ENCODE data around the gene NEUROD6.

The NEUROD6 gene

GRCh38 chr7:31333291-31333690 is 7.2 kb downstream of the NEUROD6 start:
- no peak for DNase-seq (ENCODE audit: low spot score)

DNA sequence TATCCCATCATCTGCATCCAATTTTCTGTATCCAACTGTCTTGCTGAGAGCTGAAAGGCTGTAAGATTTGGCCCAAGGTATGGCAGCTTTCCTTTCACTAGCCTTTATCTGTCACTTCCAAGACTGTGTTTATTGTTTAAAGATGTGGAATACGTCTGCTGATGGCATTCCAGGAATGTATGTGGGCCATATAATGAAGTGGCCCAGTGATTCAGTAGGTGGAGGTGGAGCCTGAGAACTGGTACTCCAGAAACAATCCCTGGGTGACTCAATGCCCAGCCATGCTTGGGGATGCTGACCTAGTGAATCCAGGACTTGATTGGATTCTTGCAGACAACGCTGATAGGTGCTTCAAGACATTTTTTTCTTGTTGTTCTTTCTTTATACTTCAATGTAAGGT is 13.5 kb downstream of the NEUROD6 start:
- no peak for DNase-seq (ENCODE audit: low spot score)

DNA sequence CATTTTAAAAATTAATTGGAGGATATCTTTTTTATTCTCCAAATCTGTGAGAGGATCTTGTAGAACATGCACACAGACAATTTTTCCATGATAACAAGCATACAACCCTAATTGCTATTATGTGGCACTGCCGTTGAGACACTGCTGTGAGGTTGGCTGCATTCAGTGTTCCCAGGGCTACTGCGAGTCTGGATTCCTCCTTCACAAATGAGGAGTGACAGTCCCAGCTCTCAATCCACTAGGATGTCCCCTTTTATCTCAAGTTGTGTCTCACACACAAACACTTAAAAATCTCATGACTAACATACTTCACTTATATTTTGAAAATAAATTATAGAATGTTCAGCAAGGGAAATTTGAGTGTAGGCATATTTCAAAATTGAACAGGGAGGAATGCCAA is 14.1 kb downstream of the NEUROD6 start:
- no peak for DNase-seq (ENCODE audit: low spot score)

DNA sequence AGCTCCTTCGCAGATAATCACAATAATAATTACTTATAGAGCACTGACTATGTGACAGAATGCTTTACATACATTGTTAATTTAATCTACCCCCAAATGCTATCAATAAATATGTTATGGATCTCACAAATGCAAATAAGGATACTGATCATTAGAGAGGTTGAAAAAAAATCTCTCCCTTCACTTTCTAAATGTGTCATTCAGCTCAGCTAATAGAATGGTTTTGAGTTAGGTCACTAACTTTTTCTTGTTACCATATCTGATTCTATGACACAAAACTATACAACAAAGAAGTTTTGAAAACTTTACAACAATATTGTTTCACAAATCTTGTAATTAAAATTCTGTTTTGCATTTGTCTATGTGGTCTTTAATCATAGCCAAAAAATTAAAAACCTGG is 17.4 kb downstream of the NEUROD6 start:
- DNase-seq (ENCODE audit: low spot score) = no peak

- DNase-seq (ENCODE audit: low spot score) = no peak
Measured at GRCh38 chr7:31320675-31321074, 19.9 kb downstream of the NEUROD6 start.

DNA sequence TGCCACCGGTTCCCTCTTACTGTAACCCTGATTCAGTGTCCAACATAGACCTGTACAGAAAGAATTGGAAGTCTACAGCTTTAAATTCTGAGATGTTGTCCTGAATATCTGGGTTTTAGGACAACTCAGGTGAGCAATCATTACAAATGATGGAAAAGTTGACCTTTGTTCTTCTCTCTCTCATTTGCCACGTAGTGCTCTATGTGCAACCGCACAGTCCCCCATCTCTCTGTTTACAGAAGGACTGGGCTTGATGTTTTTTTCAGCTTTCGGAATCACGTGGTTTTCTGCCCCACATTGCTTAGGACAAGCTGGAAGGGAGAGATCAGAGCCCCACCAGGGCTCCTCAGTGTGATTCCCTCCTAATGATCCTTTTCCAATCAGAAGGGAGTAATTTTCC is 22.2 kb downstream of the NEUROD6 start:
- no peak for DNase-seq (ENCODE audit: low spot score)

DNA sequence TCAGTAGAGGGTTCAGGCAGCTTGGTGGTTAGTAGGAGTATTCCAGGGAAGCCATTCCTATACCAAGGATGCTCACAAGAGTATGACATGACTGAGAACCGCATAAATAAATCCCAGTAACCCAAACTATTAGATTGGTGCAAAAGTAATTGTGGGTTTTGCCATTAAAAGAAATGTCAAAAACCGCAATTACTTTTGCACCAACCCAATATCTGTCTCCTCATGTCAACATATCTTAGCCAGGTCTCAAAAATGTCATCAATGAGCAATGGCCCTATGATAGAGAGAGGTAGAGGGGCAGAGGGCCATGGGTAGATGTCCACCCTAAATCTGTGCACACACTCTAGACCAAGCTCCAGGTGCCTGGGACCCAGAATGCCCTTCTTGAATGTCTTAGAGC is 23.6 kb downstream of the NEUROD6 start:
- no peak for DNase-seq (ENCODE audit: low spot score)

DNA sequence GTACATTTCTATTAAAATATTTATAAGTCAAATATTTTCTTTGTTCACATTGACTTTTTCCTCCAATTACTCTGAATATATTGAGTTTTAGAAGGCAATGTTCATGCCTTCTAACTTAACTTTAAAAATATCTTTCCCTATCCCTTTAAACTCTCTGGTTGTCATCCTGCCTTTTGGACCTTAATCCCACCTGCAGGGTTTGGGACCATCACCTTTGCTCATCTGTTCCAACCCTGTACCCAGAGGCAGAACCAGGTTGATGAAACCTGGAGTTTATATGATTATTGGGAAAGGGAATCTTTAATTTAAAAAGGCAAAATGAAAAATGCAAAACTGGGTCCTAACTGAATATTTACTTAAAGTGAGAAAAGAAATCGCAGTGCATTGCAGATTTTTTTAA is 24.8 kb downstream of the NEUROD6 start:
- no peak for DNase-seq (ENCODE audit: low spot score)

GRCh38 chr7:31314781-31315180 is 25.7 kb downstream of the NEUROD6 start:
- DNase-seq (ENCODE audit: low spot score) = no peak

- no peak for DNase-seq (ENCODE audit: low spot score)
Measured at GRCh38 chr7:31312889-31313288, 27.6 kb downstream of the NEUROD6 start.

DNA sequence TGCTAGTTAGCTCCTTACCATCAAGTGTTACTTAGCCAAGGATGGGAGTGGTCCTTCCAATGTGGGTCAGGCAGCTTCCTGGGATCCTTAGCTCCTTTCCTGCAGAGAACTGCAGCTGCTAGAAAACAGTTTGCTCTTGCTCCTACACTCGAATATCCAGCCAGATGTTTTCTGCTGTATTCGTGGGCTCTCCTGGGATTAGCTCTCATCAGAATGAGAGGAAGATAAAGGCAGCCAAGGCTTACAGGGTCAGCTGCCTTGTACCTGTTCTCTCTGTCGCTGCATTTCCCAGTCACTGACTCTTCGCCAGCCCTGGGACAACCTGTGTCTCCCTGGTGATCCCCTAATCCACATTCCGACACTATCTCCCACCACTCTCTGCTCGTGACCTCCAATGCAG is 29.0 kb downstream of the NEUROD6 start:
- no peak for DNase-seq (ENCODE audit: low spot score)

GRCh38 chr7:31310321-31310935 is 30.1 kb downstream of the NEUROD6 start:
- DNase-seq (ENCODE audit: low spot score) = no peak

GRCh38 chr7:31309407-31309806 is 31.1 kb downstream of the NEUROD6 start:
- no peak for DNase-seq (ENCODE audit: low spot score)

GRCh38 chr7:31308652-31309051 is 31.9 kb downstream of the NEUROD6 start:
- no peak for DNase-seq (ENCODE audit: low spot score)

DNA sequence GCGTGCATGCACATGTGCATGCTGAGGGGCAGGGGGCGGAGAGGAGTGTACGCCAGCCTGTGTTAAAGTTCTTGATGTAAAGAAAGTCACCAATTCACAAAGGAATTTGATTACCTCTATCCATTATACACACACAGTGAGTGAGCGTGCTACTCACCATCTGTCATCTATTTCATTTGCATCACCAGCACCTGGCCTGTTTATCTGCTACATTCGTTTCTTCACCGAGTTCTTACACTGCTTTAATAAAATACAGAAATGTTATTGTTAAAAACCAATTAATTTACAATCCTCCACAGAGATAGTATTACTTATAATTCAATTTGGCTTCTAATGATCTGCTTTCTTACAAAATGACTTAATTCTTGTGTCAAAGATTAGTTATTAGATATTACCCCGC is 32.6 kb downstream of the NEUROD6 start:
- no peak for DNase-seq (ENCODE audit: low spot score)

- no peak for DNase-seq (ENCODE audit: low spot score)
Measured at GRCh38 chr7:31305260-31305659, 35.3 kb downstream of the NEUROD6 start.

- no peak for DNase-seq (ENCODE audit: low spot score)
Measured at GRCh38 chr7:31304446-31304845, 36.1 kb downstream of the NEUROD6 start.

DNA sequence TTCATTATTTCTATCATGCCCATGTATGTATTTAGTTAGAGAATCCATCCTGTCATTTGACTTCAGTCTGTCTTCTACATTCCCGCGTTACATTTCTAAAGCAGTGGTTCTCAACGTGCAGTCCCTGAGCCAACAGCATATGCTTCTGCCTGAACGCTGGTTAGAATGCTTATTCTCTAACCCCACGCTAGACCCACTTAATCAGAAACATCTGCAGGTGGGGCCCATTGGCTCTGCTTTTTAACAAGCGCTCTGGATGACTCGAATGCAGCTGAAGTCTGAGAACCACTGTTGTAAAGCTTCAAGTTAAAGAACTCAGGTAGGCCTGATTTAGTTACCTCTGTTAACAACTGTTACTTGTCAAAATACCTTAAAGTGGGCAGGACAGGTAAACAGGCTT is 38.2 kb downstream of the NEUROD6 start:
- no peak for DNase-seq (ENCODE audit: low spot score)

DNA sequence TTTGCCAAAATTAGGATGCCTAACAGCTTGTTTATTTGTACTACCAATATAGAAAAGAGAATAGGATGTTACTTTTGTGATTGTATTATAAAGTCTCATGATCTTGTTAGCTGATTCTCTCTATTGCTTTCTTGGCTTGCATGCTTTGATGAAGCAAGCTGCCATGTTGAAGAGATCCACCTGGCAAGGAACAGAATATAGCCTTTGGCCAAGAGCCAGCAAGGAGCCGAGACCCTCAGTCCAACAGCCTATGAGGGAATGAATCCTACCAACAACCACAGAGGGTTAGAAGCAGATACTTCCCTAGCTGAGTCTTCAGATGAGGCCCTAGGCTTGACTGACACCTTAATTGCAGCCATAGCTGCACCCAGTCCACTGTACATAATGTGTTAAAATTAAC is 41.2 kb downstream of the NEUROD6 start:
- no peak for DNase-seq (ENCODE audit: low spot score)

- DNase-seq (ENCODE audit: low spot score) = no peak
Measured at GRCh38 chr7:31290601-31291000, 49.9 kb downstream of the NEUROD6 start.

Measured in putamen (tissue), 1 donor.